ENCODE results near the gene CENPF.

DNA sequence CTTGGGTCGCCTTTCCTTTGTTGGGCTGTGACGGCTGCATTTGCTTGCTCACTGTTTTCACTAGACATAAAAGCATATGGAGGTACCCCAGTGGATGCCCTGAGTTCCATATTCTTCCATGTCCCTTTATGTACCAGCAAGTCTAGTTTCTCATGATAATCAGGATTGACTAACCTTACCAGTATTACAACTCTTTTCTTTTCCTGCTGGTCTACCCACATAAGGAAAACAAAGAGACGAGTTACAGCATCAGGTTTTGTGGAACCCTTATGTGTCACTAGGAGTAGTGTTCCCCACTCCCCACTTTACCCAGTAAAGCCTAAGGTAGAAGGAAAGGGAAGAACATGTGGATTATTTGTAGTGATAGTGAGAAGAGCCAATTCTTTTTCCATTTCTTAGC, 16.4 kb upstream of the CENPF start:
- TF ChIP-seq, protein P1, sequence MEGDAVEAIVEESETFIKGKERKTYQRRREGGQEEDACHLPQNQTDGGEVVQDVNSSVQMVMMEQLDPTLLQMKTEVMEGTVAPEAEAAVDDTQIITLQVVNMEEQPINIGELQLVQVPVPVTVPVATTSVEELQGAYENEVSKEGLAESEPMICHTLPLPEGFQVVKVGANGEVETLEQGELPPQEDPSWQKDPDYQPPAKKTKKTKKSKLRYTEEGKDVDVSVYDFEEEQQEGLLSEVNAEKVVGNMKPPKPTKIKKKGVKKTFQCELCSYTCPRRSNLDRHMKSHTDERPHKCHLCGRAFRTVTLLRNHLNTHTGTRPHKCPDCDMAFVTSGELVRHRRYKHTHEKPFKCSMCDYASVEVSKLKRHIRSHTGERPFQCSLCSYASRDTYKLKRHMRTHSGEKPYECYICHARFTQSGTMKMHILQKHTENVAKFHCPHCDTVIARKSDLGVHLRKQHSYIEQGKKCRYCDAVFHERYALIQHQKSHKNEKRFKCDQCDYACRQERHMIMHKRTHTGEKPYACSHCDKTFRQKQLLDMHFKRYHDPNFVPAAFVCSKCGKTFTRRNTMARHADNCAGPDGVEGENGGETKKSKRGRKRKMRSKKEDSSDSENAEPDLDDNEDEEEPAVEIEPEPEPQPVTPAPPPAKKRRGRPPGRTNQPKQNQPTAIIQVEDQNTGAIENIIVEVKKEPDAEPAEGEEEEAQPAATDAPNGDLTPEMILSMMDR (conservative IDR thresholded peaks at IDR 0.05; ENCODE audit: low read length), result no peak
- TF ChIP-seq EZH2phosphoT487 (IDR thresholded peaks at IDR 0.05; ENCODE audit: borderline replicate concordance, low read depth, low read length), result no peak

Data from OCI-LY7 (cell line).